Suprapubic skin (tissue), 4 donors: ENCODE data around the gene COL5A1.

ENCODE experiments used
- CTCF ChIP-seq, 2 donors: fragments of 200-600 bp in 1 of 2; fragments of 450-650 bp in 1 of 2; sonication (generic) in 1 of 2; IDR thresholded peaks; one replicate each; pipeline ENCODE4 v1.5.1; 2016 to 2019; ENCODE audit warnings: antibody characterized with exemption in 2 of 2, mild to moderate bottlenecking in 1 of 2, moderate library complexity in 1 of 2
- POLR2A ChIP-seq, 2 donors: fragments of 450-650 bp; IDR thresholded peaks; one replicate each; pipeline ENCODE4 v1.6.1; 2017; ENCODE audit warnings: antibody characterized with exemption in 2 of 2, mild to moderate bottlenecking in 2 of 2, moderate library complexity in 2 of 2
- POLR2AphosphoS5 ChIP-seq, 3 donors: sonication (generic); formaldehyde crosslinking; IDR thresholded peaks; one replicate each; pipeline ENCODE4 v1.6.1; 2017; ENCODE audit warnings: antibody characterized with exemption in 3 of 3

GRCh38 chr9:134656334-134657006 lies 14.9 kb downstream of the COL5A1 start:
- no peak for TF ChIP-seq POLR2A (IDR thresholded peaks at IDR 0.05)
- no peak for TF ChIP-seq CTCF (IDR thresholded peaks at IDR 0.05)
- no peak for TF ChIP-seq POLR2AphosphoS5 (IDR thresholded peaks at IDR 0.05)
